AG04450 (cell line): ENCODE data around the gene HSD17B12. TPM values are rescaled to one million over a fixed set of nuclear protein-coding genes. Genes with fewer than 3 reads are reported as not detected.

Experiments
- CTCF ChIA-PET: fragments of 300-600, 350-600 bp; formaldehyde crosslinking; extraction: SDS; loops from one replicate; lab custom pipeline; 2022; ENCODE audit warnings: antibody characterized with exemption, inconsistent platforms; lab: Charles Lee
- POLR2A ChIA-PET: fragments of 350-600 bp; formaldehyde crosslinking; extraction: SDS; loops from one replicate; lab custom pipeline; 2021; ENCODE audit warnings: antibody characterized with exemption, inconsistent platforms; lab: Yijun Ruan, JAX
- DNase-seq: peaks from one replicate; pipeline ENCODE4 v3.0.0-alpha.2; 2011; ENCODE audit warnings: low read depth, low spot score
- H3K27ac ChIP-seq: one replicate; pipeline ENCODE4 v1.5.1; 2012; ENCODE audit warnings: low read depth, low read length, control low read depth
- H3K27me3 ChIP-seq: one replicate; pipeline ENCODE4 v1.6.0; 2012; ENCODE audit warnings: low read length; ENCODE audit not compliant: control insufficient read depth, insufficient read depth
- H3K4me3 ChIP-seq: 2 replicates; pipeline ENCODE4 v1.5.1; 2011; ENCODE audit warnings: mild to moderate bottlenecking, low read depth, low read length, control low read depth
- H3K9me3 ChIP-seq: 2 replicates; pipeline ENCODE4 v1.5.1; 2012; ENCODE audit warnings: low read length; ENCODE audit not compliant: control insufficient read depth, insufficient read depth
- CTCF ChIP-seq: IDR thresholded peaks from 2 replicates; pipeline ENCODE4 v1.5.1; 2011; ENCODE audit warnings: low read depth, low read length, control low read depth, inconsistent platforms
- polyA plus RNA-seq: library from polyadenylated mRNA; depleted of rRNA; stranded (reverse); fragments of >200 nt; gene quantifications from 2 replicates; pipeline ENCODE4 v1.2.3, GENCODE V29; 2011

The HSD17B12 gene
- polyA plus RNA-seq, 1 experiment = 59.3 TPM

- H3K9me3 ChIP-seq = no peaks in the 10 kb centered on the region
- no peak overlapping the region for H3K27ac ChIP-seq
- no peaks in the 10 kb centered on the region for H3K27me3 ChIP-seq
- CTCF ChIA-PET = interaction anchor here (1.5 kb wide), 1 partner anchor 159 kb away, joined by 4 read pairs; no protein-coding TSS in a partner anchor
- no peak for TF ChIP-seq CTCF
- no peak overlapping the region for H3K4me3 ChIP-seq
- no peak for DNase-seq
- POLR2A ChIA-PET = no interaction called here
Observed at GRCh38 chr11:43693069-43693468, 12.5 kb downstream of the HSD17B12 start.

- TF ChIP-seq CTCF = no peak
- ChIA-PET CTCF (interaction anchor here (1.5 kb wide), 1 partner anchor 158 kb away, joined by 4 read pairs; no protein-coding TSS in a partner anchor), POLR2A (no interaction called here)
- no peak for DNase-seq
- H3K4me3 ChIP-seq = no peak overlapping the region
- H3K9me3 ChIP-seq = no peaks in the 10 kb centered on the region
- H3K27ac ChIP-seq = no peak overlapping the region
- H3K27me3 ChIP-seq = no peaks in the 10 kb centered on the region
Observed at GRCh38 chr11:43693731-43694130, 13.2 kb downstream of the HSD17B12 start.

- no peak for DNase-seq
- Histone ChIP-seq H3K27me3 (no peaks in the 10 kb centered on the region), H3K27ac (no peak overlapping the region), H3K4me3 (no peak overlapping the region), H3K9me3 (no peaks in the 10 kb centered on the region)
- POLR2A ChIA-PET = no interaction called here
- CTCF ChIA-PET = interaction anchor here (0.5 to 1.5 kb wide), 2 partner anchors 157 to 549 kb away, joined by 4 to 8 read pairs; no protein-coding TSS in a partner anchor
- no peak for TF ChIP-seq CTCF
Observed at GRCh38 chr11:43694477-43694876, 13.9 kb downstream of the HSD17B12 start.

- H3K27me3 ChIP-seq = no peaks in the 10 kb centered on the region
- ChIA-PET CTCF (interaction anchor here (0.5 to 1.3 kb wide), 2 partner anchors 13 to 39 kb away, joined by 3 to 6 read pairs; no protein-coding TSS in a partner anchor), POLR2A (no interaction called here)
- TF ChIP-seq CTCF = no peak
- H3K4me3 ChIP-seq = no peak overlapping the region
- DNase-seq = no peak
- H3K27ac ChIP-seq = no peak overlapping the region
- H3K9me3 ChIP-seq = no peaks in the 10 kb centered on the region
Observed at GRCh38 chr11:43697679-43698078, 17.1 kb downstream of the HSD17B12 start.

GRCh38 chr11:43699870-43700269, 19.3 kb downstream of the HSD17B12 start:
- POLR2A ChIA-PET = no interaction called here
- Histone ChIP-seq H3K27ac (no peak overlapping the region), H3K9me3 (no peaks in the 10 kb centered on the region; the same call in 1 of the 2 replicates), H3K27me3 (no peaks in the 10 kb centered on the region), H3K4me3 (no peak overlapping the region)
- TF ChIP-seq CTCF = no peak
- CTCF ChIA-PET = interaction anchor here (1.3 kb wide), 1 partner anchor 152 kb away, joined by 3 read pairs; no protein-coding TSS in a partner anchor
- DNase-seq = no peak
